GM18505 (cell line): ENCODE data around the gene ZNF423.

Source experiments
- ATAC-seq: cut with Tn5 transposase; IDR thresholded peaks from one replicate; pipeline ENCODE4 v1.9.1; 2021; ENCODE audit not compliant: unreplicated experiment
- POLR2A ChIP-seq: IDR thresholded peaks from 4 replicates; pipeline ENCODE4 v1.6.1; 2011; ENCODE audit warnings: borderline replicate concordance; ENCODE audit not compliant: insufficient read depth, insufficient read length; ENCODE audit errors: extremely low read depth

The ZNF423 gene

GRCh38 chr16:49588729-49589384 is 267.1 kb downstream of the ZNF423 start:
- ATAC-seq, result no peak
- TF ChIP-seq POLR2A, result no peak

GRCh38 chr16:49588026-49588425 is 267.9 kb downstream of the ZNF423 start:
- no peak for ATAC-seq
- no peak for TF ChIP-seq POLR2A

- no peak for ATAC-seq
- no peak for TF ChIP-seq POLR2A
Observed at GRCh38 chr16:49587511-49587910, 268.4 kb downstream of the ZNF423 start.

GRCh38 chr16:49586466-49587450 is 269.2 kb downstream of the ZNF423 start:
- TF ChIP-seq POLR2A, result no peak
- ATAC-seq, result no peak

GRCh38 chr16:49585143-49585832 is 270.6 kb downstream of the ZNF423 start:
- ATAC-seq, result no peak
- TF ChIP-seq POLR2A, result no peak

- no peak for ATAC-seq
- no peak for TF ChIP-seq POLR2A
Observed at GRCh38 chr16:49583911-49584310, 272.0 kb downstream of the ZNF423 start.

GRCh38 chr16:49581630-49582298 is 274.1 kb downstream of the ZNF423 start:
- no peak for TF ChIP-seq POLR2A
- no peak for ATAC-seq

- ATAC-seq, result no peak
- no peak for TF ChIP-seq POLR2A
Observed at GRCh38 chr16:49580751-49581303, 275.1 kb downstream of the ZNF423 start.

- ATAC-seq, result no peak
- TF ChIP-seq POLR2A, result no peak
Observed at GRCh38 chr16:49578435-49579024, 277.4 kb downstream of the ZNF423 start.

GRCh38 chr16:49578018-49578417 is 277.9 kb downstream of the ZNF423 start:
- no peak for TF ChIP-seq POLR2A
- ATAC-seq, result no peak

- TF ChIP-seq POLR2A, result no peak
- no peak for ATAC-seq
Observed at GRCh38 chr16:49576941-49577340, 279.0 kb downstream of the ZNF423 start.

GRCh38 chr16:49576173-49576494 is 279.8 kb downstream of the ZNF423 start:
- no peak for ATAC-seq
- no peak for TF ChIP-seq POLR2A
